Measurements from ENCODE around the gene NUF2. TPM values are rescaled to one million over a fixed set of nuclear protein-coding genes. Genes with fewer than 3 reads are reported as not detected.
A peak's percentile ranks its signal among the peaks of the same experiment; 100 is the strongest.
"Not testable (repeated sequence)": the region's sequence is repeated elsewhere in the genome, so short reads cannot be mapped to it uniquely, and the experiment has no call there.

The NUF2 gene
- polyA plus RNA-seq (2011; rRNA removed): 4.2 and 8.1 TPM in 2 replicates
- 0.55 and 3.4 TPM in 2 replicates for polyA minus RNA-seq (2011; rRNA and poly(A)+ RNA removed)

DNA sequence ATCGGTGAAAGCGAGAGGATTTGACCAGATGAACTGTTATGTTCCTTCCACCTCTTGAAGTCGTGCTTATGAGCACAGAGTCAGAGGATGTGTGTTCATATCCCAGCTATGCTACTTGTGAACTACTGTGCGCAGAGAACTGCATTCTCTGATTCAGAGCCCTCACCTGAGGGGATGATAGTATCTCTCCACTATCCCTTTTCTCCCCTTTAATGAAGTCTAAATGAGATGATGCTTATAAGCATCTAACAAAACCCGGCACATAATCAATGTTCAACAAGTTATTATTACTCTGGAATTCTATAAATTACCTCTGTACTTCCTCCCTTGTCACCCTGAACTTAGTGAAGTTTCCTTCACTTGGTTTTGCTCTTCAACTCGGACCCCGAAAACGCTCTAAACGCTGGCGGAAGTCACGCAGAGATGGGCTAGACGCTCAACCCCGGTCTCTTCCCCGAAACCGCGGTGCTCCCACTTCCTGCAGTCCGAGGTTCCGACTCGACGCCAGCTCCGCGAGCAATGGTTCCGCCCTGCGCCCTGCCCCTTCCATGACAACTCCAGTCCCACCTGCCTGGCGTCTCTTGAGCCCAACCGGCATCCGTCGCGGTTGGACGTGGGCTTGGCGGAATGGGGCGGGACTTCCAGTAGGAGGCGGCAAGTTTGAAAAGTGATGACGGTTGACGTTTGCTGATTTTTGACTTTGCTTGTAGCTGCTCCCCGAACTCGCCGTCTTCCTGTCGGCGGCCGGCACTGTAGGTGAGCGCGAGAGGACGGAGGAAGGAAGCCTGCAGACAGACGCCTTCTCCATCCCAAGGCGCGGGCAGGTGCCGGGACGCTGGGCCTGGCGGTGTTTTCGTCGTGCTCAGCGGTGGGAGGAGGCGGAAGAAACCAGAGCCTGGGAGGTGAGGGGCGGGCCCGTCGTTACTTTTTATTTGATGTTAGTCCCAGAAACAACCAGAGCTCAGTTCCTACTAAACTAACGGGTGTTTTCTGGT, at the start of gene NUF2:
Gene NUF2, plus strand, starts transcription at position 644 of the 995 bp plus-strand sequence. CDS start 4,098 bp downstream, outside the sequence.
- TF ChIP-seq, protein P1, sequence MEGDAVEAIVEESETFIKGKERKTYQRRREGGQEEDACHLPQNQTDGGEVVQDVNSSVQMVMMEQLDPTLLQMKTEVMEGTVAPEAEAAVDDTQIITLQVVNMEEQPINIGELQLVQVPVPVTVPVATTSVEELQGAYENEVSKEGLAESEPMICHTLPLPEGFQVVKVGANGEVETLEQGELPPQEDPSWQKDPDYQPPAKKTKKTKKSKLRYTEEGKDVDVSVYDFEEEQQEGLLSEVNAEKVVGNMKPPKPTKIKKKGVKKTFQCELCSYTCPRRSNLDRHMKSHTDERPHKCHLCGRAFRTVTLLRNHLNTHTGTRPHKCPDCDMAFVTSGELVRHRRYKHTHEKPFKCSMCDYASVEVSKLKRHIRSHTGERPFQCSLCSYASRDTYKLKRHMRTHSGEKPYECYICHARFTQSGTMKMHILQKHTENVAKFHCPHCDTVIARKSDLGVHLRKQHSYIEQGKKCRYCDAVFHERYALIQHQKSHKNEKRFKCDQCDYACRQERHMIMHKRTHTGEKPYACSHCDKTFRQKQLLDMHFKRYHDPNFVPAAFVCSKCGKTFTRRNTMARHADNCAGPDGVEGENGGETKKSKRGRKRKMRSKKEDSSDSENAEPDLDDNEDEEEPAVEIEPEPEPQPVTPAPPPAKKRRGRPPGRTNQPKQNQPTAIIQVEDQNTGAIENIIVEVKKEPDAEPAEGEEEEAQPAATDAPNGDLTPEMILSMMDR (IDR thresholded peaks at IDR 0.05; ENCODE audit: low read depth, low read length): no peak
- no peaks in the 10 kb centered on the region for H3K27me3 ChIP-seq (ENCODE audit: control insufficient read depth, insufficient read depth, low read length)
- peak within 1 kb of the TSS; percentile 58 for H3K27ac ChIP-seq (ENCODE audit: low read depth, low read length)
- ChIA-PET CTCF (interaction anchor here (0.6 to 2.7 kb wide), 9 partner anchors 36 to 1303 kb away, joined by 3 to 15 read pairs (median 4); partner anchors contain the start of gene RGS4), POLR2A (interaction anchor here (0.6 to 1.3 kb wide), 4 partner anchors 16 to 493 kb away, joined by 3 to 5 read pairs (median 4); partner anchors contain the start of genes CCDC190 and RGS4)
- no peaks in the 10 kb centered on the region for H3K9me3 ChIP-seq (ENCODE audit: control insufficient read depth, insufficient read depth, low read length)
- H3K4me3 ChIP-seq (ENCODE audit: low read depth, low read length): peak within 1 kb of the TSS; percentile 84
- peak; percentile 99 for DNase-seq (ENCODE audit: low read depth, low spot score)

- CTCF ChIA-PET: interaction anchor here (1.3 to 1.8 kb wide), 5 partner anchors 41 to 426 kb away, joined by 3 to 7 read pairs (median 4); partner anchors contain the start of gene RGS4
- POLR2A ChIA-PET: no interaction called here
- no peak overlapping the region for H3K4me3 ChIP-seq (ENCODE audit: low read depth, low read length)
Measured at GRCh38 chr1:163273766-163274441, 47.9 kb upstream of the NUF2 start.

GRCh38 chr1:163275222-163275621, 46.5 kb upstream of the NUF2 start:
- ChIA-PET POLR2A (no interaction called here), CTCF (interaction anchor here (1.3 to 1.8 kb wide), 5 partner anchors 40 to 427 kb away, joined by 3 to 7 read pairs (median 4); partner anchors contain the start of gene RGS4)
- Histone ChIP-seq H3K27ac (ENCODE audit: low read depth, low read length) (no peak overlapping the region), H3K4me3 (ENCODE audit: low read depth, low read length) (no peak overlapping the region), H3K27me3 (ENCODE audit: control insufficient read depth, insufficient read depth, low read length) (no peaks in the 10 kb centered on the region), H3K9me3 (ENCODE audit: control insufficient read depth, insufficient read depth, low read length) (no peaks in the 10 kb centered on the region)
- TF ChIP-seq, protein P1 (IDR thresholded peaks at IDR 0.05; ENCODE audit: low read depth, low read length): no peak
- DNase-seq (ENCODE audit: low read depth, low spot score): no peak

More at GRCh38 chr1:163273766-163274441, 47.9 kb upstream of the NUF2 start:
- Histone ChIP-seq H3K27me3 (ENCODE audit: control insufficient read depth, insufficient read depth, low read length) (no peaks in the 10 kb centered on the region), H3K27ac (ENCODE audit: low read depth, low read length) (no peak overlapping the region), H3K9me3 (ENCODE audit: control insufficient read depth, insufficient read depth, low read length) (no peaks in the 10 kb centered on the region)
- TF ChIP-seq, protein P1 (IDR thresholded peaks at IDR 0.05; ENCODE audit: low read depth, low read length): no peak
- DNase-seq (ENCODE audit: low read depth, low spot score): no peak

DNA sequence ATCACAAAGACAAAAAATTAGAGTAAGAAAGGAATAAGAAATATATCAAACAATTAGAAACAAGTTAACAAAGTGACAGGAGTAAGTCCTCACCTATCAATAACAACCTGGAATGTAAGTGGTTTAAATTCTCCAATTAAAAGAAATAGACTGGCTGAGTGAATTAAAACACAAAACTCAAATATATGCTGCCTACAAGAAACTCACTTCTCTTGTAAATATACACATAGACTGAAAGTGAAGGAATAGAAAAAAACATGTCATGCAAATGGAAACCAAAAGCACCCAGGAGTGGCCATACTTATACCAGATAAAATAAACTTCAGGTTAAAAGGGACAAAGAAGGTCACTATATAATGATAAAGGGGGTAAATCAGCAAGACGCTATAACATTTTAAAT, 43.2 kb upstream of the NUF2 start:
- Histone ChIP-seq H3K4me3 (ENCODE audit: low read depth, low read length) (no peak overlapping the region), H3K27ac (ENCODE audit: low read depth, low read length) (no peak overlapping the region), H3K9me3 (ENCODE audit: control insufficient read depth, insufficient read depth, low read length) (no peaks in the 10 kb centered on the region; the same call in 1 of the 2 replicates), H3K27me3 (ENCODE audit: control insufficient read depth, insufficient read depth, low read length) (no peaks in the 10 kb centered on the region)
- POLR2A ChIA-PET: no interaction called here
- no peak for DNase-seq (ENCODE audit: low read depth, low spot score)
- CTCF ChIA-PET: no interaction called here
- TF ChIP-seq, protein P1 (IDR thresholded peaks at IDR 0.05; ENCODE audit: low read depth, low read length): no peak

- POLR2A ChIA-PET; DNase-seq (ENCODE audit: low read depth, low spot score): not testable (repeated sequence)
- CTCF ChIA-PET: interaction anchor here (1.5 kb wide), 1 partner anchor 110 kb away, joined by 5 read pairs; no protein-coding TSS in a partner anchor
Measured at GRCh38 chr1:163284867-163285266, 36.9 kb upstream of the NUF2 start.

More at GRCh38 chr1:163284867-163285266, 36.9 kb upstream of the NUF2 start:
- H3K27me3 ChIP-seq (ENCODE audit: control insufficient read depth, insufficient read depth, low read length); H3K9me3 ChIP-seq (ENCODE audit: control insufficient read depth, insufficient read depth, low read length); H3K27ac ChIP-seq (ENCODE audit: low read depth, low read length); H3K4me3 ChIP-seq (ENCODE audit: low read depth, low read length): not testable (repeated sequence)
